Cardiac septum (tissue), 1 donor: ENCODE measurements around the gene KDM5A. TPM values are rescaled to one million over a fixed set of nuclear protein-coding genes. Genes with fewer than 3 reads are reported as not detected.
"Not testable (repeated sequence)": the region's sequence is repeated elsewhere in the genome, so short reads cannot be mapped to it uniquely, and the experiment has no call there.

Experiments used
- DNase-seq: peaks from one replicate; pipeline ENCODE4 v3.0.0-alpha.2; 2020; ENCODE audit warnings: low spot score
- intact Hi-C: fragments of 100-400 bp; cut with DNase I; formaldehyde crosslinking; loops from one replicate; pipeline ENCODE4 v1.14.0; 2022
- long read RNA-seq: library from polyadenylated mRNA; unstranded; transcript quantifications from one replicate; pipeline ENCODE4 v2.0.0, GENCODE V29; 2021
- total RNA-seq: library from RNA; stranded (reverse); fragmentation: NEBNext Ultra II Directional; extraction: Animal tissue kit (Norgen Biotek cat#: 25700); gene quantifications from one replicate; pipeline ENCODE4 v1.2.1, GENCODE V29; 2021
- donor health status: DM: no; HTN: no; CAD: no.

The KDM5A gene
- 35.3 TPM for total RNA-seq
- long read RNA-seq, transcript KDM5A-203 (2 exons, 401 nt): major isoform, 41 of 86 reads
- long read RNA-seq, partial matches to known transcripts: 31 of 86 reads
- long read RNA-seq, other reads (novel, unspliced or antisense): 14 of 86 reads

GRCh38 chr12:389142-390096 lies at the start of gene KDM5A:
Gene KDM5A, minus strand, starts transcription at chr12:389320. Its CDS starts 229 bp downstream, at chr12:389091.
- intact Hi-C loops: no loop called here
- DNase-seq: peak; percentile 96

GRCh38 chr12:435737-436136 lies 46.6 kb upstream of the KDM5A start:
- intact Hi-C loops, DNase-seq: not testable (repeated sequence)

GRCh38 chr12:422526-422925 lies 33.4 kb upstream of the KDM5A start:
- no peak for DNase-seq
- intact Hi-C loops: no loop called here

DNA sequence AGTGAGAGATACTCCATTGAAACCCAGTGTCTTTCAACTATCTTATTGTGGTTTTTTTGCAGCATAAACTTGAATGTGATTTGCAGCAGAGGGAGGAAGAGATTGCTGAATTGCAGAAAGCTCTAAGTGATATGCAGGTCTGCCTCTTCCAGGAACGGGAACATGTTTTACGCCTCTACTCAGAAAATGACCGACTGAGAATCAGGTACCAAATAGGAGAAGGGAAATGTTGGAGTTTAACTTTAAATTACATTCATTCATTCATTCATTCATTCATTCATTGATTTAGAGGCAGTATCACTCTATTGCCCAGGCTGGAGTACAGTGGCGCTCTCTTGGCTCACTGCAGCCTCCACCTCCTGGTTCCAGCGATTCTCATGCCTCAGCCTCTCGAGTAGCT lies 29.3 kb upstream of the KDM5A start:
- DNase-seq: no peak
- intact Hi-C loops: no loop called here

DNA sequence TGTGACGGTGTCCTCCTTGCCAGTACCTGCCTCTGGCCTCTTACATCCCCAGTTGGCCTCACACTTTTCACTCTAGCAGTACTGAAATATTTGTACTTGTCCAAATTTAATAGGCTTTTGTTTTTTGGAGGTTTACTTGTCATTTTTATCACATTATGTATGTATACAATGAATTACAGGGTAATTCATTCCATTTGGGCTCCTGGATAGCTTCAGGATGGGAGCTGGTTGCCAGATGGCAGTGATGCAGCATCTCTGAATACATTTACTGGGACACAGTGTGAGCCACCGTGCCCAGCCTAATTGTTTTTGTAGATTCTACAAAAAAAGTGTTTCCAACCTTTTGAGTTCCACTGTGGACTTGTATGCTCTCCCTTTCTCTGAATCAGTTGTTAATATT lies 25.7 kb upstream of the KDM5A start:
- DNase-seq: no peak
- intact Hi-C loops: no loop called here

DNA sequence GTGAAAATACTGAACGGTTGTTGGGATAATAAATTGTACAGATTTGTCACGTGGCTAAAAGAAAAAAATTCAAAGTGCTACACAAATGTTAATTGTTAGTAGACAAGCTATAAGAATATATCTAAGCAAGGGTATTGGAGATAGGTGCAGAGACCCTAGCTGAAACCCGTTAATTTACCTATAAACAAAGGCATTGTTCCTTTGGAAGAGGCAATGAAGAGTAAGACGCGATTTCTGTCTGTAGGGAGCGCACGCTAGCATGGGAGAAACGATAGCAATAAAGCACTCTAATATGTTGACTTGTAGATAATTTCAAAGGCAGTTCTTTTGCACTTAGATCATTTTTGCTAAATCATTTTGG lies 12.9 kb upstream of the KDM5A start:
- DNase-seq: no peak
- intact Hi-C loops: no loop called here

- DNase-seq: peak; percentile 96
- intact Hi-C loops: no loop called here
Observed at GRCh38 chr12:401235-402028, 12.3 kb upstream of the KDM5A start, which contains the start of gene CCDC77. Gene CCDC77, plus strand, starts transcription at chr12:401644. Its CDS starts 7,740 bp downstream, at chr12:409384.

DNA sequence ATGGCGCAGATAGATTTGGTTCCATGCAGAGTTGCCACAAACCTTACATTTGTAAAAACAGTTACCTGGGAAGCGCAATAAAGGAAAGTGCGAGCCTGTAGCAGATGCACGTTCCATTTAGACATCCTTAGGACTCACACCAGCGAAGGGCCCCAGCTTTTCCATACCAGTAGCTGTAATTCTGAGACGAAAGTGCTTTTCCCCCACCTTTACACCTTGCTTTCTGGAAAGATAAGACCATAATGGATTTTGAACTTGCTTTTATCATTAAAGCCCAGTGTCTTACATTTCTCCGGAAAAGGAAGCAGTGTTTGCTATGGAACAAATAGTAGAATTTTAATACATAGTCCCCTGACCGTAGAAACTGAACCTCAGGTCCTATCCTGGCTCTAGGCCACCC lies 11.7 kb upstream of the KDM5A start:
- intact Hi-C loops: no loop called here
- DNase-seq: no peak

DNA sequence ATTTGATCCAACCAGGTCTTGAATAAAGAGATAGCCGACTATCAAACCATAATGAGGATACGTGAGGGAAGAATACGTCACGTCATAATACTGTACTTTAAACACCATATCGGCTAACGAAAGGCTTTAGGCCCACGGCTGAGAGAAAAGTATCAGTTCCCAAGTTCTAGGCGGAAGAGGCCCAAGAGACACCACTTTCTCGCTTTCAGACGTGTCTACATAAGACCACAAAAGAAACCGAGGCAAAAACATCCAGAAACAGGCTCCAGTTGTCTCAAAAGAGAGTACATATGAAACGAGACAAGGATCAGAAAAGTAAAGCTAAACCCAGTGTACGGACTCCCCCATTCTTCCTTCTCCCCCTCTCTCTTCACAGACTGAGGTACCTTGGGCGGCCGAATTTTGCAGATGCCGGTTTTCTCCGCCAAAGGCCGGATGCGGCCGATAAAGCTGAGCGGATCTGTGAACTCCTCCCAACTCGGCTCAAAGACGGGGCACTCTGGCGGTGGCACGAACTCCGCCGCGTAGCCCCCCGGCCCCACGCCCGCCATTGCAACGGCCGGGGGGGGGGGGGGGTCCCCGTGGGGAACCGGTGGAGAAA lies 479 bp downstream of the KDM5A start:
- DNase-seq: no peak
- intact Hi-C loops: no loop called here

GRCh38 chr12:388012-388411 lies 1.1 kb downstream of the KDM5A start:
- DNase-seq: no peak
- intact Hi-C loops: no loop called here

DNA sequence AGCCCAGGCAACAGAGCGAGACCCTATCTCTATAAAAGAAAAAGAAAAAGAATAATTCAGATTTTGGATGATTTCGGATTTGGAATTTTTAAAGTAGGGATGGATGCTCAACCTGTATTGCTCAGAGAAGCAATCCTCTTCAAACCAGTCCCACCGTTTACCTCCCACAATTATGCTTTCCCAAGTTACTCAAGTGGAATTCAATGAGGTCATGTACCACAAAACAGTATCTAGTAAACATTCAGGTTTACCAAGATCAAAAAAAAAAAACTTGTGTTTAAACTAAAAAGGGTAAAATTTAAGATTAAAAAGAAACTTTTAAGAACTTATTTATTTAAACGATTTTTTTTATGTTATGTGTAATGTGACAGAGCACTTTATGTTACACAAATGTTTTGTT lies 2.5 kb downstream of the KDM5A start:
- intact Hi-C loops: no loop called here
- DNase-seq: no peak

GRCh38 chr12:370739-371485 lies 18.2 kb downstream of the KDM5A start:
- intact Hi-C loops, DNase-seq: not testable (repeated sequence)

GRCh38 chr12:367972-368371 lies 21.1 kb downstream of the KDM5A start:
- no peak for DNase-seq
- intact Hi-C loops: no loop called here

DNA sequence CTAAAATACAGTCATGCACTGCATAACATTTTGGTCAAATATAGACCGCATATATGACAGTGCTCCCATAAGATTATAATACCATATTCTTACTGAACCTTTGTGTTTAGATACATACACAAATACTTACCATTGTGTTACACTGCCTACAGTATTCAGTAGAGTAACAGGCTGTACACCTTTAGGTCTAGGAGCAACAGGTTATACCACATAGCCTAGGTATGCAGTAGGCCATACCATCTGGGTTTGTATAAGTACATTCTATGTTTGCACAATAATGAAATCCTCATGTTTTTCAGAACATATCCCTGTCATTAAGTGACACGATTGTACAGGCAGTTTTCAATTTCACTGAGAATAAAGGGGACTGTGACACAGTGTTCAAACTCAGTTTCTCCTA lies 22.3 kb downstream of the KDM5A start:
- no peak for DNase-seq
- intact Hi-C loops: no loop called here

GRCh38 chr12:359091-359490 lies 30.0 kb downstream of the KDM5A start:
- DNase-seq: no peak
- intact Hi-C loops: no loop called here

DNA sequence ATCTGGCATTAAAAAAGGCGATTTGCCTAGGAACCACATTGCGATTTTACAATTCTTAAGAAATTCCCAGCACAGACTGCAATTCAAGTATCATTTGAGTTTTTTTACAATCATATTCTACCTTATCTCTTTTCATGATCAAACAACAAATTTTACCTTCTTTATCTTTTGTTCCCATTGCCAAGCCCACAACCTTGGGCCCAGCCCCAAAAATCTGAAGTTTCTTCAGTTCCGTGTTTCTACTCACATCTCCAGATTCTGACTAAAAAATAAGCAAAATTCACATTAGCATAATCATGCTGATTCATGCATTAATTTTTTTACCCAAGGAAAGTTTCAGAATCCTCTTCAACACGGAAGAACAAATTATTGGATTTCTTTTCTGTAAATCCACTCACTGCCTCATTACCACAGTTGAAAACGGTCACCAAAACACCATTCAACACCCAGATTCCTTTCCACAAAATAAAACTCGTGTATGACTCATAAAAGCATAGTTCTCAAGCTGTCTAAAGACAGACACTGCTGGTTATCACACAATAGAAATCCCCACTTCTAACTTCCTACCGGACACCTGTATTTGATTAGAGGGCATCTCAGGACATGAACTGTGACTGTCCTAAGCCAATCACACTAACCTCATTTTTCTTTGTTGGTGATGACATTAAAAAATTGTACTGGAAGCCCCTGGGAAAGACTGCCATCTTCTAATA lies 32.7 kb downstream of the KDM5A start:
- DNase-seq: no peak
- intact Hi-C loops: no loop called here

GRCh38 chr12:351197-351596 lies 37.9 kb downstream of the KDM5A start:
- intact Hi-C loops, DNase-seq: not testable (repeated sequence)

GRCh38 chr12:349625-350024 lies 39.5 kb downstream of the KDM5A start:
- DNase-seq, intact Hi-C loops: not testable (repeated sequence)

- DNase-seq, intact Hi-C loops: not testable (repeated sequence)
Observed at GRCh38 chr12:343036-343435, 46.1 kb downstream of the KDM5A start.
